Measurements from ENCODE around the gene DFFA.
A peak's percentile ranks its signal among the peaks of the same experiment; 100 is the strongest.
"Not testable (repeated sequence)": the region's sequence is repeated elsewhere in the genome, so short reads cannot be mapped to it uniquely, and the experiment has no call there.

Gene DFFA

DNA sequence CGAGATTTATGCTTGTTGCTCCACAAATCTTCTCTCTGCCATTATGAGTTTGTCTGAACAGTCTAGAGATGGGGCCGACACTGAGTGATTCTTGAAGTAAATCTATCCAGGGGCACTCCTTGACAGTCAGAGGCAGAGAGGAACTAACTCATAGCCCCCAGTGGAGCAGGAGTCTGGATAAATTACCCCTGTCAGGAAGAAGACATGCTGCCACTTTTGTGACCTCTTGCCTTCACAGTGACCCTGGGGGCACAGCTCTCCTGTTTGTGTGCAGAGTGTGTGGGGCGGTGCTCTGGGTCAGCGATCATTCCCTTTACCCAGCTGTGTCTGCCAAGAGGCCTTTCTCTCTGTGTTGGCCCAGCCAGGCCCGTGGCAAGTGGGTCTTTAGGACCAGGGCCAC, 31.9 kb upstream of the DFFA start:
- DNase-seq, result no peak

DNA sequence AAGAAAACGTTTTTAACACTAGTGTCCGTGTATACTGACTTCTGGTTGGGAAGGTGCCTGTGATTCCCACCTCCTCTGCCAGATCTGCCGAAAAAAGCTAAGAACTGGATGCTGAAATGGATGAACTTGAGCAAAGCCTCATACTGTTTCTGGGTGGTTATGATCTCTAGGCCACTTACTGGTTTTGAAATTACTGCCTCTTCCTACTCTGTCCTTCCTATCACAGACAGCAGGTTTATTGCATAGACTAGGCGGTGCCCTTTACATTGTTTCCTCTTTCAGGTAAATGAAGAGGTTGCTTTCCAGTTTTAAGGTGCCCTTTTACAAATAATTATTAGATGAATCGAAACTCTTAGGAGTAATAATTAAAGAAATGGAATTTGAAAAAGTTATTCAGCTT, 29.9 kb upstream of the DFFA start:
- DNase-seq, result no peak

DNA sequence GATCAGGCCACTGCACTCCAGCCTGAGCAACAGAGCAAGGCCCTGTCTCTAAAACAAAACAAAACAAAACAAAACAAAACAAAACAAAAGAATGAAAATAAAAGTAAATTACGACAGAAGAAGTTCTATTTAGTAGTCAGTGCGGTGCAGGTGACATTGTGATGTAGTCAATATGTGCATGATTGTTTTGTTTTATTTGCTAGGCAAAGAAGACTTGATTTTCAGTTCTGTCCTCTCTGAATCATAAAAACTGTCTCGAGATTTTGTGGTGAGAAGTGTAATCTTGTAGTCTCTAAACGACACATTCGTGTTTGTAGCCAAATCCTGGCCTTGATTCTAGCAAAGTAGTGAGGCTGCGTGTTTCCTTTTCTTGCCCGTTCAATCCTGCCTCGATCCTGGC, 25.9 kb upstream of the DFFA start:
- DNase-seq, result no peak

DNA sequence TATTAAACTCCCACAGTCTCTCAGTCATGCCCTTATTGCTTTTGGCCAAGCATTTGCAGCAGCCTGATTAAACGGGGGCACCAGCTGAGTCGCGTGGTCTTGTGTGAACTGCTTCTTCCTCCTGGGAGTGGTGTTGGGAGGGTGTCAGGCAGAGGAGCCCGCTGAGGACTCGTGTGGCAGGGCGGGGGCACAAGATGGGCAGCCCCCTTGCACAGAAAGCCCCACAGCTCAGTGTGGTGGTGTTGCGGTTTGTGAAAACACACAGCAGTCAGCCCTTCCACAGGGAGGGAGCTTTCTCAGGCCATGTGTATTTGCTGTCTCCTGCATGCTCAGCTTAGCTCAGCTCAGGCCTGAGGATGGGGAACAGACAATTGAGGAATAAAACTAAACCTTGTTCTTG, 24.8 kb upstream of the DFFA start:
- no peak for DNase-seq

DNA sequence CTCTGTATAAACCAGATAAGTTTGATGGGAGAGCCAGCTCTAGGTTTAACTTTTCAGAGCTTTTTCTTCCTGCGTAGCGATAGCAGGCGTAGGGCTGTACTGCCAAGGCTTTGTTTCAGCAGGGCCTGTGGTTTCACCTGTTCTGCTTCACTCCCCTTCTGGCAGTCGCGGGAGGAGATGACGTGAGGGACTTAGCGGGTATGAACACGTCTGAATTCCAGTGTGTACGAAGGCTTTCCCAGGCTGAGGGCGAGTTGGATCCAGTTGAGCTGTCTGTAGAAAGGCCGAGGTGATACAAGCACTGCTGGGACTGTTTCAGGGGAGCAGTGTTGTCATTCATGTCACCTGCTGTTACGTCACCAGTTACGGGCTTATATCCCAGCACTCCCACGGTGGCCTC, 23.6 kb upstream of the DFFA start:
- no peak for DNase-seq

DNA sequence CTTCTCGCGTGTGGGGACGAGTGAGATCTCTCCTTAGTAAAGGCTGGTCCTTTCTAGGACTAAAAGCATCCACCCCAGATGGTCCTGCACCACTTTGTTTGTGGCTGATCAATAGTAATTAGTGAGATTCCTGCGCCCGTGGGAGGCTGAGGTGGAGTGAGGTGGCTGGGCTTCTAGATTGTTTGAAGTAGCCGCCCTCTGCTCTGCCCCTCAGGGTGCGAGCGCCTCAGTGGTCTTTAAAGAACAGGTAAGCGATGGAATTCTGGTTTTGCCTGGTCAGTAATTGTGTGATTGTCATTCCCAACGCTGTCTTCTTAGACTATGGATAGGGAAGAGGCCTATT, 23.1 kb upstream of the DFFA start:
- no peak for DNase-seq

DNA sequence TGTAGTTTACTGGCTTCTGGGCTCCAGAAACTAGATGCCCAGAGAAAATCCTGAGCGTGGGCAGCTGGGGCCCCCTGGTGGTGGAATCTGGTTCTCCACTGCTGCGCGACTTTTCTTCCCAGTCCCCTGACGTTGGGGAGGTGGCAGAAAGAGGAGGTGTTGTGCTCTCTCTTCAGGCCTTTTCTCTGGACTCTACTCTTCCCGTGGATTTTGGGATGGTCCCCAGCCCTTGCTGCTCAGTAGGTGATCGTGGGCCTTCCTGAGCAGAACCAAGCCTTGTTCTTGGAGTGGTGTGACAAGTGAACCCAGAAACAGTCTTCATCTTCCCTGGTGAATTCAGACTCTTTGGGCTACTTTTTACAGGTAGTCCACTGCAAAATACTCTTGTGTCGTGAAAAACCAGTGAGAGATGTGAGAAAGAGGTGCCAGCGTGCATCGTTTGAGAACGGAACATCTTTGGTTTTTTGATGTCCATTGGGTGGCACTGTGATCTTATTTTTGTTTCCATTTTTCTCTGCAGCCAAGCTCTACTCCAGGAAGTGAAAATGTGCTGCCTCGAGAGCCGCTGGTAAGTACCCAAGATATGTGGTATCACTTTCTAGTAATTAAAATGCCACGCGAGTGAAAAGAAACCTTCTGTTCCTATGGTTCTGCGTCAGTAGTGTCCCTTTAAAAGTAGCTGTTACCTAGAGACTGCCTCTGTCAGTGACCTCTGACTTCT, 22.6 kb upstream of the DFFA start:
- DNase-seq, result peak; percentile 27

DNA sequence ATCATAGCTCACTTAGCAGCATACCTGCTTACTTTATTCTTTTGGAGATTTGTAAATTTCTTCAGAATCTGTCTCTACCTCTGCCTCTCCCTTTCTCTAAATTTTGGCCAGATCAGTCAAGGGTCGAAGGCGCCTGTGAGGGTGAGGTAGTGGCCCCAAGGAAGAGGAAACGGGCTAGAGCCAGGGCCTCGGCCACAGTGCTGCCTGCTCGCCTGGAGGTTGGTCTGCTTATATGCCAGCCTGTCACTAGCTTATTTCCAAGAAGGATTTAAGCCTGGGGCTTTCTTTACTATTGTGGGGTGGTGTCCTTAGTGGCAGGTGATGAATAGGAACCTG, 22.1 kb upstream of the DFFA start:
- DNase-seq, result no peak

DNA sequence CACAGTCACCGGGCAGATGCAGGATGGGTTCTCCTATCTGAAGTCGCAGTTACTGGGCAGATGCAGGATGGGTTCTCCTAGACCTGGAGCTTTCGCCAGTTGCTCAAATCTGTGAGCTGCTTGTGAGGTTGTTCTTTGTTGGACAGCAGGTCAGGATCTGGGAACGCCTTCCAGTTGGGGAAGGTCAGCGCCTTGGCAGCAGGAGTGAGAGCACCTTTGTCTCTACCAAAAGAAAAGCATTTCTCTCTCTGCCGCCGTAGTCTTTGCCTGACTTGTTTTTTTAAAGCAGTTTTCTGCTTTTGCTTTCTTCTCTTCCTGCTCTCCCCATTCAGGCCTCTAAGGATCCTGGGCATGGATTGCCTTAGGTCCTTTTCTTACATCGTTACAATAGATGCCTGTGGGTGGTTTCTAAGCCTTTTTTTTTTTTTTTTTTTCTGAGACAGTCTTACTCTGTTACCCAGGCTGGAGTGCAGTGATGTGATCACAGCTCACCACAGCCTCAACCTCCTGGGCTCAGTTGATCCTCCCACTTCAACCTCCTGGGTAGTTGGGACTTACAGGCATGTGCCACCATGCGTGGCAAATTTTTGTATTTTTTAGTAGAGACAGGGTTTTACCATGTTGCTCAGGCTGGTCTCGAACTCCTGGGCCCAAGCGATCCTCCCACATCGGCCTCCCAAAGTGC, 18.1 kb upstream of the DFFA start:
- no peak for DNase-seq

DNA sequence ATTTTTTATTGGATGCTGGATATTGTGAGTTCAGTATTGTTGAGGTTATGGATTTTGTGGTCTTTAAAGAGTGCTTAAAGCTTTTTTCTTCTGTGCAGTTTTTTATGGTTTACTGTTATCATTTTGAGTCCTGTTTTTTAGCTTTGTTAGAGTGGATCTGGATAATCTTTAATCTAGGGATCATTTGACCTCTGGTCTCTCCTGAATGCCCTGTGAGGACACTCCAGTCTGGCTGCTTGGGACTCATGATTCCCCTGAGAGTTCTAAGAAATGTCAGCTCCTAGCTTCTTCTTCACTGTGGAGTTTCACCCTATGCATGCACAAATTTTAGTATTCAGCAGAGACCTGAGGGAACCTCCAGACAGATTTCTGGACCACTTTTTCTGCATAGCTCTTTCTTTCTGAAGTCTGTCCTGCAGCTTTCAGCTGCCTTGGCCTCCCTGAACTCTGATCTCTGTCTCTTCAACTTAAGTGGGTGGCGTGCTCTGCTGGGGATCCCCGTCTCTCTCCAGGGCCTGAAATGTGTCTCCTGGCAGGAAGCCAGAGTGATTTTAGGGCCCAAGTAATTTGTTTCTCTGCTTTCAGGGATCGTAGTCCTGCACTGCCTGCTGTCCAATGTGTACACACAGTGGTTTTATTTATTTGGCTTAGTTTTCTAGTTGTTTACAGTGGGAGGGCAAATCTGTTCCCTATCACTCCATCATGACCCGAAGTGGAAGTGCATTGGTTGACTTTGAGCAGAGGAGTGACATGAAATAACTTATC, 17.1 kb upstream of the DFFA start:
- no peak for DNase-seq

DNA sequence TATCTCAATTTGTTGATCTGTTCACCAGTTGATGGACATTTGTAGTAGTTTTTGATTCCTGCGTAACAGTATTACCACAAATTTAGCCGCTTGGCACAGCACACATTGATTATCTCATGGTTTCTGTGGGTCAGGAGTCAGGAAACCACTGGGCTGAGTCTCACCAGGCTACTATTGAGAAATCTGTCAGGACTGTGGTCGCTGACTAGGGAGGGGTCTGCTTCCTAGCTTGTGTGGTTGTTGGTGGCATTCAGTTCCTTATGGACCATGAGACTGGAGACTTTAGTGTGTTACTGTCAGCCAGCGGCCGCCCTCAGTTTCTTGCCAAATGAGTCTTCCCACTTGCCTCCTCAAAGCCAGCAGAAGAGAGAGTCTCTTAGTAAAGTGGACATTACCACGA, 12.2 kb upstream of the DFFA start:
- no peak for DNase-seq

DNA sequence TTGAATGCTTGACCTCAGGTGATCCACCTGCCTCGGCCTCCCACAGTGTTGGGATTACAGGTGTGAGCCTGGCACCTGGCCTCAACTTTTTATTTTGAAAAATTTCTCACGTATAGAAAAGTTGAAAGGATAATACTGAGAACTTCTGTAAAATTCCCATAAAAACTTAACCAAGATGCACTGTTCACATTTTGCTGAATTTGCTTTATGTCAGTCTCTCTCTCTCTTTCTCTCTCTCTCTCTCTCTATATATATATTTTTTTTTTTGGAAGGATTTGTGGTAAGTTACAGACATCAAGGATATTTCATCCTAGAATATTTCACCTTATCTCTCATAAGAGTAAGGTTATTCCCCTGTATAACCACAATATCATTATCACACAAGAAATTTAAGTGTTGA, 8.3 kb upstream of the DFFA start:
- no peak for DNase-seq

DNA sequence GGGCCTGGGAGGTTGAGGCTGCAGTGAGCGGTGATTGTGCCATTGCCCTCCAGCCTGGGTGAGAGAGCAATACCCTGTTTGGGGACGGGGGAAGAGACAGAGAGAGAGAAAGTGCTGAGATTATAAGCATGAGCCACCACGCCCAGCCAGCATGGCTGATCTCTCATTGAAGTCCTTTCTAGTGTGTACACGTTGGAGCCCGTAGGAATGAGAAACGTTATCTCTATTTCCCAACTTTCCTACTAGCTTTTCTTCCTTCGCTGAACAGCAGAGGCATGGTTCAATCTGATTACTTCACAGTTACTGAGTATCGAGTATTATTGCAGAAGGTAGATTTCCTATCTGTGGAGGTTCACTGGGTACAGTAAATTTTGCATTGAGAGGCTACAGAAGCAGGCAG, 7.0 kb upstream of the DFFA start:
- DNase-seq, result no peak

DNA sequence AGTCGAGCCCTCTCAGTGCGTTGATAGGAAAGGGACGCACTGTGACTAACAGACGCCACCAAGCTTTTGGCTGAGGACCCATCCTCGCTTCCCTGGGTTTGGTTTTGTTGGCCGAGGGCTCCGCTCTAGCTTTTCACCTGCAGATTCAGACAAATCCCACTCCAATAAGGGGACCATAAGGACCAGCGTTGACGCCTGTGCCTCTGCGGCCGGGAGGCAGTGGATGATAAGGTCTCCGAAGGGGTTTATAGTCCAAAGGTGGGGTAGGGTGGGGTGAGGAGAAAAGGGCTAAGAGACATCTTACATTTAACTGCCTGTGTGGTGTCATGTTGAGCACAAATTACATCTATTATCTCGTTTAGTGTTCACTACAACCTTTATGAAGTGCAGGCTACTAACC, 3.2 kb upstream of the DFFA start:
- no peak for DNase-seq

DNA sequence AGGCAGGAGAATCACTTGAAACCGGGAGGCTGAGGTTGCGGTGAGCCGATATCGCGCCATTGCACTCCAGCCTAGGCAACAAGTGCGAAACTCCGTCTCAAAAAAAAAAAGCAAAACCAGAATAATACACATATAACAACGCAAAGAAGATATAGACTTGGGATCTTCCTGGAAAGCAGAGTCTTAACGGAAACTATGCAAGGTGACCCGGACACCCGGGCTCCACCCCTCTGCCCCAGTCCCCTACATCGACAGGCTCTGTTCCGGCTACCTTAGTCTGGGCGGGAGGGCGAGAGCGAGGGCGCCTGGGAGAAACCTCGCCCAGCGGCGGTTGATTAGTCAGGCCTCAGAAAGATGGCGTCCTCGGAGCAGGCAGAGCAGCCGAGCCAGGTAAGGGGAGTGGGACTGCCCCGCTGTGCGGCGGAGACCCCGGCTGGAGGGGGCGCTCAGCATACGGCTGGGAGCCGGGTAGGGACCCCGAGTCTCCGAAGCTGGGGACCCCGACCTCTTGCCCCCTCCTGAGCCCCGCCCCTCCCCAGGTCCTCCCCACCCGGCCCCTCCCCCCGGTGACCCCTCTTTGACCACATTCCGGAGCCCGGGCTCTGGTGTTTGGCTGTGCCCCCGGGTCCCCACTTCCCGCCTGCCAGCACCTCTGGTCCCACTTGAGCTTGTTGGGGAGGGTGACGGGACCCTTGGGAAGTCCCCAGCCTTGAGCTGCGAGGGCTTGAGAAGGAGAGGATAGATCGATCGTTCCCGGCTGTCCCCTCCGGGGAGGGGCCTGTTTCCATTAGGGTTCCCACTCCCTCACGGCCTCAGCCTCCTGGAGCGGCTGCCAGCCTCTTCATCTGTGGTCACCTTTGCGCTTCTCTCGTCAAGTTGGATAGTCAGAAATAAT, 2.5 kb upstream of the DFFA start, which contains the start of gene PEX14:
PEX14 (plus strand) TSS at position 338 of the 895 bp plus-strand sequence; CDS start at position 355, 17 bp downstream.
- peak; percentile 91 for DNase-seq

DNA sequence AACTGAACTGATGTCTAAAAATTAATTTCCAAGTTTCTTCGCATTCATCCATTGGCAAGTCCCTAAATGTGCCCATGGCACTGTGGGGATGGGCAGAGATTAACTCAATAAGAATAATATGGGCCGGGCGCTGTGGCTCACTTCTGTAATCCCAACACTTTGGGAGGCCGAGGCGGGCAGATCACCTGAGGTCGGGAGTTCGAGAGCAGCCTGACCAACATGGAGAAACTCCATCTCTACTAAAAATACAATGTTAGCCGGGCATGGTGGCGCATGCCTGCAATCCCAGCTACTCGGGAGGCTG, 1.9 kb upstream of the DFFA start:
- DNase-seq, result not testable (repeated sequence)

DNA sequence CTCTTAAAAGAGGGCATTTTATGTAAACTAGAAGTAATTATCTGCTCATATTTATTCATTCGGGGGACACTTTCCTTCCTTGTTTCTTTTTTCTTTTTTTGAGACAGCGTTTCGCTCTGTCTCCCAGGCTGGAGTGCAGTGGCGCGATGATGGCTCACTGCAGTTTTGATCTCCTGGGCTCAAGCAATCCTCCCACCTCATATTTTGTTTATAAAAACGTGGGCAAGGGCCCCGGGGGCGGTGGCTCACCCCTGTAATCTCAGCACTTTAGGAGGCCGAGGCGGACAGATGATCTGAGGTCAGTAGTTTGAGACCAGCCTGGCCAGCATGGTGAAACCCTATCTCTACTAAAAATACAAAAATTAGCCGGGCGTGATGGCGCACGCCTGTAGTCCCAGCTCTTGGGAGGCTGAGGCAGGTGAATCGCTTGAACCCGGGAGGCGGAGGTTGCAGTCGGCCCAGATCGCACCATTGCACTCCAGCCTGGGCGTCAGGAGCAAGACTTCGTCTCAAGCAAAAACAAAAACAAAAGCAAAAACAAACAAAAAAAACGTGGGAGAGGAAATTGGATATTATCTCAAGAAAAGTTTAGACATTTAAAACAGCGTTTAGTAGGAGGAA, 926 bp upstream of the DFFA start:
- no peak for DNase-seq

DNA sequence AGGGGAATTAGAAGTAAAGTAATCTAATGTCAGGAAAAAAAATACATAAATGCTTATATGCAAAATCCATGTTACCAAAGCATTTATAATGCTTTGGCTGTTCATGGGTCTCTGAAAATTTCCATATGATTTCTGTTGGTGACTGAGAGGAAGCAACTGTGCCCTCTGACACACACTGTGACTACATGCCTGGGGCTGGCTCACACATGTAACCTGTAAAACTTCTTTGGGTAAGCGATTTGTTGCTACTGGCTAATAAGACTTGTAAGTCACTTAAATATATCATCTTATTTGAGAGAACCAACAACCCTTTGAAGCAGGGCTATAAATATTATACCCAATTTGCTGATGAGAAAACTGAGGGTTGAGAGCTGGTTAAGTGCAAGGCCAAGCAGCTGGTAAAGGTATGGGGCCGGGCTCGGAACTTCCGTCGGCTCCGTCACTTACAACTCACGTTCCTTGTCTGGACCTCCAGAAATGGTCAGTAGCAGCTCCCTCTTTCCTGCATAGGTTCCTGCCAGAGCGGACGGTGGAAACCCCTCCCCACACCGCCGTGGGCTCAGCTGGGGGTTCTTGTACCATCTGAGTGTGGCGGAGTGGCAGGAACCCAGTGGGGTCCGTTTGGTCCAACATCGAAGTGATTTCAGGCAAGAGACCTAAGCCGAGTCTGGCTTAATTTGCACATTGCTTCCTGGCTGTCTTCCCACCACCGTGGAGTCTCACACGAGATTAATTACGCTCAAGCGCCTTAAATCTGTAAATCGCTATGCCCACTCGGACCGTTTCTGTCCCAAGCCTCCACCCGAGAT, 714 bp downstream of the DFFA start:
- peak; percentile 1 for DNase-seq

DNA sequence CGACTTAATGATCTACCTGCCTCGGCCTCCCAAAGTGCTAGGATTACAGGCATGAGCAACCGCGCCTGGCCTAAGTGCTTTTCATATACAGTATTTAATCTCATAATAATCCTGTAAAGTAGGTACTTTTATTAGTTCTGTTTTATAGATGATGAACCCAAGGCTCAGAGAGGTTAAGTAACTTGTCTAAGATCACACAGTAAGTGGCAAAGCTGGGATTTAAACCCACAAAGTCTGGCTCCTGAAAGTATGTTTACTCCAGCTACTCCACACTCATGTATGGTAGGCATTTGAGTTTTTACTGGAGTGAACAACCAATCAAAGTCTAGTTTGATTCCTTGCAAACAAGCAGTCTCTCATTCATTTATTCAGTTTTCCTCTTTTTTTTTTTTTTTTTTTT, 2.3 kb downstream of the DFFA start:
- DNase-seq, result no peak

DNA sequence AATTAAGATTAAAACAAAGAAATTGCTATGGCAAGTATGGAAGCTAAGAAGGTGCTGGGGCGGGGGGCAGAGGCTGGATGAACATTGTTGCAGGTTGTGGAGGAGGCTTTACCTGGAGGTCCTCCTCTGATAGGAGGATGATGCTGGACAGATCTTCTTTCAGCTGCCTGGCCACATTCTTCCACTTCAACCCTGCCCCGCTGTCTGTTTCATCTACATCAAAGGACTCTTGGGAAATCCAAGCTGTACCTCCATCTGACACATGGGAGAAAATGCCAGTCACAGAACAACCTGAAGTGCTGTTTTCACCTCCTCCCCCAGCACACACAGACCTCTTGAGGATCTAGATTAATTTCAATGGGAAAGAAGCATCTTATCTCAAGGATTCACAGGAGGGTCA, 5.3 kb downstream of the DFFA start:
- no peak for DNase-seq

DNA sequence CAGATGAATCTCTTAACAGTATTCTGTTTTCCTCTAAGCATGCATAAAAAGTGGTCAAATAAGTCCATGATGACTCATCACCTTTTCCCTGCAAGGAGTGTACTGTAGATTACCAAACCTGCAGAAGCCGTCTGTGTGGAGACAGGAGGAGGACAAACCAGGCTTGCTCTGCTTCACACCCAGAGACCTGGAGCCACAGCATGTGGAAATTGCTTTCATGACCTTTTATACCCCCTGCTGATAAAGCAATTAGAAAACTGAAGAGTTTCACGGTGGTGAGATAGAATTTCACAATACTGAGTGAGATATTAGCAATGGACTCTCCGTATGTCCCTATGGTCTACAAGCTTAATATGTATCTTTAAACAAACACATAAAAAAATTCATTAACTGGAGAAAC, 13.1 kb downstream of the DFFA start:
- peak; percentile 89 for DNase-seq

DNA sequence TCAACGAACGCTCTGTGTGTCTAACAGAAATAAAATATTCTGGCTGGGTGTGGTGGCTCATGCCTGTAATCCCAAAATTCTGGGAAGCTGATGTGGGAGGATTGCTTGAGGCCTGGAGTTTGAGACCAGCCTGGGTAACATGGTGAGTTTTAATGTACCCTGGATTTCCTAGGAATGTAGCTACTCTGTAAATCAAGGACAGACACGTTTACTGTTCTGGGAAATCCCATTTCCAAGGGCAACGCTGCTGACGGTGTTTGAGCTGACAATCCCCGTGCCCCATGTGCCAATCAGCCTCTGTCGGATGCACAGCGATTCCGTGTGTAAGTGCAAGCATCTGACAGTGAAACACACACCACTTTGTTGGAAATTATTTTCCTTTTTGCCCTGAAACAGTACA, 14.5 kb downstream of the DFFA start:
- no peak for DNase-seq

Data from NCI-H226 (cell line).